ENCODE data around the gene DEFB132.

- no peak for TF ChIP-seq POLR2A (IDR thresholded peaks at IDR 0.05)
- TF ChIP-seq, protein P1, sequence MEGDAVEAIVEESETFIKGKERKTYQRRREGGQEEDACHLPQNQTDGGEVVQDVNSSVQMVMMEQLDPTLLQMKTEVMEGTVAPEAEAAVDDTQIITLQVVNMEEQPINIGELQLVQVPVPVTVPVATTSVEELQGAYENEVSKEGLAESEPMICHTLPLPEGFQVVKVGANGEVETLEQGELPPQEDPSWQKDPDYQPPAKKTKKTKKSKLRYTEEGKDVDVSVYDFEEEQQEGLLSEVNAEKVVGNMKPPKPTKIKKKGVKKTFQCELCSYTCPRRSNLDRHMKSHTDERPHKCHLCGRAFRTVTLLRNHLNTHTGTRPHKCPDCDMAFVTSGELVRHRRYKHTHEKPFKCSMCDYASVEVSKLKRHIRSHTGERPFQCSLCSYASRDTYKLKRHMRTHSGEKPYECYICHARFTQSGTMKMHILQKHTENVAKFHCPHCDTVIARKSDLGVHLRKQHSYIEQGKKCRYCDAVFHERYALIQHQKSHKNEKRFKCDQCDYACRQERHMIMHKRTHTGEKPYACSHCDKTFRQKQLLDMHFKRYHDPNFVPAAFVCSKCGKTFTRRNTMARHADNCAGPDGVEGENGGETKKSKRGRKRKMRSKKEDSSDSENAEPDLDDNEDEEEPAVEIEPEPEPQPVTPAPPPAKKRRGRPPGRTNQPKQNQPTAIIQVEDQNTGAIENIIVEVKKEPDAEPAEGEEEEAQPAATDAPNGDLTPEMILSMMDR (IDR thresholded peaks at IDR 0.05): no peak
Observed at GRCh38 chr20:271069-271468, 13.5 kb downstream of the DEFB132 start.

All from uterus (tissue), 2 donors.